22Rv1 (cell line): Measurements from ENCODE around the gene TMC6.

Experiments used
- CTCF ChIP-seq: fragments of 450-650 bp; IDR thresholded peaks from 2 replicates; pipeline ENCODE4 v1.5.1; 2017; ENCODE audit warnings: mild to moderate bottlenecking
- ZFX ChIP-seq: fragments of 450-650 bp; IDR thresholded peaks from 2 replicates; pipeline ENCODE4 v1.6.1; 2017; ENCODE audit warnings: antibody characterized with exemption, borderline replicate concordance

GRCh38 chr17:78146471-78146869 is 17.9 kb upstream of the TMC6 start:
- TF ChIP-seq CTCF, result no peak
- TF ChIP-seq ZFX, result no peak
